ENCODE data around the gene GAD1. TPM values are rescaled to one million over a fixed set of nuclear protein-coding genes. Genes with fewer than 3 reads are reported as not detected.

GAD1 gene
- polyA plus RNA-seq, 1 donor from 2014 or later, result 56.3 TPM

GRCh38 chr2:170821531-170822289 lies 5.0 kb downstream of the GAD1 start:
- H3K4me3 ChIP-seq (ENCODE audit: low read length), result peak overlapping the region; percentile 80
- H3F3A ChIP-seq (ENCODE audit: insufficient read depth, low read length, poor library complexity, severe bottlenecking), result no peaks in the 10 kb centered on the region
- no peak overlapping the region for H3K27ac ChIP-seq (ENCODE audit: low read length)
- TF ChIP-seq SMC3 (conservative IDR thresholded peaks at IDR 0.05; ENCODE audit: poor library complexity) (no peak), CTCF (IDR thresholded peaks at IDR 0.05; ENCODE audit: poor library complexity, severe bottlenecking) (no peak), MXI1 (conservative IDR thresholded peaks at IDR 0.05; ENCODE audit: poor library complexity, severe bottlenecking) (no peak), TAF1 (IDR thresholded peaks at IDR 0.05; ENCODE audit: low read depth) (no peak), EZH2 (IDR thresholded peaks at IDR 0.05; ENCODE audit: borderline replicate concordance, insufficient read depth, low read length, poor library complexity, severe bottlenecking) (no peak), EP300 (conservative IDR thresholded peaks at IDR 0.05; ENCODE audit: poor library complexity, severe bottlenecking) (no peak), REST (IDR thresholded peaks at IDR 0.05; ENCODE audit: borderline replicate concordance) (no peak), POLR2AphosphoS5 (IDR thresholded peaks at IDR 0.05) (no peak)
- no peaks in the 10 kb centered on the region for H3K9me3 ChIP-seq (ENCODE audit: low read length)
- H3K79me2 ChIP-seq (replicated peaks; ENCODE audit: insufficient read depth, low read length), result no peaks in the 10 kb centered on the region
- H3K4me2 ChIP-seq (ENCODE audit: low read length), result no peak overlapping the region
- H4K20me1 ChIP-seq (ENCODE audit: insufficient read depth), result no peaks in the 10 kb centered on the region
- H3K9ac ChIP-seq (ENCODE audit: low read length), result peak overlapping the region; percentile 54
- no peaks in the 10 kb centered on the region for H3K9me2 ChIP-seq (ENCODE audit: insufficient read depth, low read length)
- no peaks in the 10 kb centered on the region for H3K36me3 ChIP-seq (ENCODE audit: insufficient read depth, low read length)
- H2AFZ ChIP-seq (ENCODE audit: low read depth, low read length), result no peak overlapping the region
- H3K27me3 ChIP-seq (ENCODE audit: insufficient read depth, low read depth, low read length), result peaks cover 80% of the 10 kb centered on the region

GRCh38 chr2:170822290-170823087 lies 5.8 kb downstream of the GAD1 start:
- Histone ChIP-seq H4K20me1 (ENCODE audit: insufficient read depth) (no peaks in the 10 kb centered on the region), H3K79me2 (replicated peaks; ENCODE audit: insufficient read depth, low read length) (no peaks in the 10 kb centered on the region), H3K4me2 (ENCODE audit: low read length) (no peak overlapping the region), H3K9me2 (ENCODE audit: insufficient read depth, low read length) (no peaks in the 10 kb centered on the region), H3K27me3 (ENCODE audit: insufficient read depth, low read depth, low read length) (peaks cover 73% of the 10 kb centered on the region), H3K27ac (ENCODE audit: low read length) (no peak overlapping the region), H2AFZ (ENCODE audit: low read depth, low read length) (no peak overlapping the region), H3K9me3 (ENCODE audit: low read length) (no peaks in the 10 kb centered on the region), H3K36me3 (ENCODE audit: insufficient read depth, low read length) (no peaks in the 10 kb centered on the region), H3F3A (ENCODE audit: insufficient read depth, low read length, poor library complexity, severe bottlenecking) (no peaks in the 10 kb centered on the region), H3K4me3 (ENCODE audit: low read length) (peak overlapping the region; percentile 80), H3K9ac (ENCODE audit: low read length) (peak overlapping the region; percentile 54)
- TF ChIP-seq EZH2 (IDR thresholded peaks at IDR 0.05; ENCODE audit: borderline replicate concordance, insufficient read depth, low read length, poor library complexity, severe bottlenecking) (peak; percentile 59), CTCF (IDR thresholded peaks at IDR 0.05; ENCODE audit: poor library complexity, severe bottlenecking) (peak; percentile 47), MXI1 (conservative IDR thresholded peaks at IDR 0.05; ENCODE audit: poor library complexity, severe bottlenecking) (no peak), SMC3 (conservative IDR thresholded peaks at IDR 0.05; ENCODE audit: poor library complexity) (no peak), POLR2AphosphoS5 (IDR thresholded peaks at IDR 0.05) (no peak)
